IMR-90 (cell line): Measurements from ENCODE around the gene CFAP58. TPM values are rescaled to one million over a fixed set of nuclear protein-coding genes. Genes with fewer than 3 reads are reported as not detected.
A peak's percentile ranks its signal among the peaks of the same experiment; 100 is the strongest.

Source experiments
- ATAC-seq: fragments of 200-7000 bp; cut with Tn5 transposase; 2 replicates; pipeline ENCODE4 v1.9.1; 2020; ENCODE audit warnings: low read depth, mild to moderate bottlenecking, moderate library complexity
- BruUV-seq: library from RNA; stranded (reverse); fragments of 400-500 nt; replicated peaks from 2 replicates; lab custom pipeline; 2021; lab: Mats Ljungman, UMichigan
- CTCF ChIA-PET: fragments of 300-600 bp; formaldehyde crosslinking; extraction: SDS; loops from one replicate; lab custom pipeline; 2021; ENCODE audit warnings: antibody characterized with exemption; lab: Yijun Ruan, JAX
- POLR2A ChIA-PET: fragments of 300-600 bp; sonication (Branson Sonifier 250); formaldehyde crosslinking; loops from one replicate; lab custom pipeline; 2022; ENCODE audit warnings: antibody characterized with exemption; ENCODE audit not compliant: unreplicated experiment; lab: Charles Lee
- DNase-seq: peaks from one replicate; pipeline ENCODE4 v3.0.0; 2013
- H2AFZ ChIP-seq: replicated peaks from 2 replicates; pipeline ENCODE3; 2013; ENCODE audit warnings: low read length, mild to moderate bottlenecking; ENCODE audit not compliant: poor library complexity
- H2AK5ac ChIP-seq: 2 replicates; pipeline ENCODE4 v1.6.1; 2013; ENCODE audit warnings: low read depth, low read length, inconsistent platforms
- H2AK9ac ChIP-seq: replicated peaks from 2 replicates; pipeline ENCODE3; 2013; ENCODE audit warnings: mild to moderate bottlenecking, low read depth, low read length, moderate library complexity; ENCODE audit not compliant: poor library complexity
- H2BK120ac ChIP-seq: 2 replicates; pipeline ENCODE4 v1.6.1; 2013; ENCODE audit warnings: low read depth, low read length, inconsistent platforms
- H2BK15ac ChIP-seq: 3 replicates; pipeline ENCODE4 v1.6.1; 2013; ENCODE audit warnings: low read depth, low read length, inconsistent platforms
- H2BK20ac ChIP-seq: 2 replicates; pipeline ENCODE4 v1.6.1; 2013; ENCODE audit warnings: low read depth, mild to moderate bottlenecking, inconsistent platforms, low read length, moderate library complexity
- H2BK5ac ChIP-seq: 2 replicates; pipeline ENCODE4 v1.6.1; 2013; ENCODE audit warnings: mild to moderate bottlenecking, low read depth, low read length, inconsistent platforms; ENCODE audit not compliant: poor library complexity, severe bottlenecking
- H3K14ac ChIP-seq: replicated peaks from 2 replicates; pipeline ENCODE4 v1.6.1; 2013; ENCODE audit warnings: low read depth, low read length, inconsistent platforms
- H3K18ac ChIP-seq: 2 replicates; pipeline ENCODE4 v1.6.1; 2013; ENCODE audit warnings: low read depth, low read length, control low read depth
- H3K23ac ChIP-seq: 2 replicates; pipeline ENCODE4 v1.6.1; 2013; ENCODE audit warnings: low read depth, low read length, inconsistent platforms
- H3K27ac ChIP-seq: 2 replicates; pipeline ENCODE4 v1.5.1; 2013; ENCODE audit warnings: mild to moderate bottlenecking, control low read depth, low read length; ENCODE audit not compliant: insufficient read depth
- H3K27me3 ChIP-seq: 2 replicates; pipeline ENCODE4 v1.6.1; 2013; ENCODE audit warnings: low read length; ENCODE audit not compliant: control insufficient read depth, insufficient read depth
- H3K36me3 ChIP-seq: 2 replicates; pipeline ENCODE4 v1.6.1; 2013; ENCODE audit warnings: low read length, mixed read lengths; ENCODE audit not compliant: control insufficient read depth, insufficient read depth
- H3K4ac ChIP-seq: 2 replicates; pipeline ENCODE4 v1.6.1; 2013; ENCODE audit warnings: low read depth, low read length, inconsistent platforms
- H3K4me1 ChIP-seq: 2 replicates; pipeline ENCODE4 v1.6.1; 2013; ENCODE audit warnings: low read length, mixed read lengths; ENCODE audit not compliant: control insufficient read depth, insufficient read depth
- H3K4me2 ChIP-seq: 2 replicates; pipeline ENCODE4 v1.6.1; 2013; ENCODE audit warnings: low read depth, mild to moderate bottlenecking, control low read depth, low read length, moderate library complexity
- H3K4me3 ChIP-seq: 2 replicates; pipeline ENCODE4 v1.5.1; 2013; ENCODE audit warnings: low read depth, mild to moderate bottlenecking, control low read depth, low read length, moderate library complexity; ENCODE audit not compliant: insufficient read depth
- H3K56ac ChIP-seq: 2 replicates; pipeline ENCODE4 v1.6.1; 2013; ENCODE audit warnings: low read length, inconsistent platforms; ENCODE audit not compliant: insufficient read depth; ENCODE audit errors: extremely low read depth
- H3K79me1 ChIP-seq, 2 experiments: 2 replicates each; pipeline ENCODE4 v1.6.1; 2013; ENCODE audit warnings: low read length in 2 of 2, inconsistent platforms in 1 of 2, low read depth in 1 of 2
- H3K9ac ChIP-seq: 2 replicates; pipeline ENCODE4 v1.6.1; 2013; ENCODE audit warnings: low read depth, low read length, control low read depth
- H3K9me1 ChIP-seq: 2 replicates; pipeline ENCODE4 v1.6.1; 2013; ENCODE audit warnings: low read length, inconsistent platforms; ENCODE audit not compliant: insufficient read depth
- H3K9me3 ChIP-seq: 2 replicates; pipeline ENCODE4 v1.6.1; 2013; ENCODE audit warnings: low read length; ENCODE audit not compliant: control insufficient read depth, insufficient read depth
- H4K20me1 ChIP-seq: 2 replicates; pipeline ENCODE4 v1.6.1; 2013; ENCODE audit warnings: low read length, inconsistent platforms; ENCODE audit not compliant: insufficient read depth
- H4K5ac ChIP-seq: 2 replicates; pipeline ENCODE4 v1.6.1; 2013; ENCODE audit warnings: mild to moderate bottlenecking, low read depth, low read length, control low read depth
- H4K8ac ChIP-seq, 2 experiments: 2 replicates each; pipeline ENCODE4 v1.6.1; 2013; ENCODE audit warnings: low read depth in 2 of 2, low read length in 2 of 2, control low read depth in 1 of 2, inconsistent platforms in 1 of 2
- H4K91ac ChIP-seq: 2 replicates; pipeline ENCODE4 v1.6.1; 2013; ENCODE audit warnings: low read depth, low read length, inconsistent platforms; ENCODE audit not compliant: insufficient read depth
- BHLHE40 ChIP-seq: fragments of 150-350 bp; IDR thresholded peaks from 2 replicates; pipeline ENCODE4 v1.6.1; 2016; ENCODE audit warnings: mild to moderate bottlenecking, low read depth, low read length
- CEBPB ChIP-seq: IDR thresholded peaks from 2 replicates; pipeline ENCODE4 v1.6.1; 2012; ENCODE audit warnings: low read depth, low read length, improper control_type of control experiment
- CHD1 ChIP-seq: IDR thresholded peaks from 2 replicates; pipeline ENCODE4 v1.6.1; 2012; ENCODE audit warnings: low read depth, low read length, improper control_type of control experiment
- ELK1 ChIP-seq: fragments of 150-350 bp; IDR thresholded peaks from 2 replicates; pipeline ENCODE4 v1.6.1; 2016; ENCODE audit warnings: low read depth, mild to moderate bottlenecking, low read length, moderate library complexity, borderline replicate concordance
- MAZ ChIP-seq: IDR thresholded peaks from 2 replicates; pipeline ENCODE4 v1.6.1; 2012; ENCODE audit warnings: low read depth, mild to moderate bottlenecking, low read length, improper control_type of control experiment, moderate library complexity, borderline replicate concordance
- NFE2L2 ChIP-seq: fragments of 150-350 bp; IDR thresholded peaks from 2 replicates; pipeline ENCODE4 v1.6.1; 2016; ENCODE audit warnings: low read depth, mild to moderate bottlenecking, low read length
- POLR2A ChIP-seq: IDR thresholded peaks from 2 replicates; pipeline ENCODE4 v1.6.1; 2012; ENCODE audit warnings: mild to moderate bottlenecking, low read depth, low read length
- RAD21 ChIP-seq: IDR thresholded peaks from 2 replicates; pipeline ENCODE4 v1.6.1; 2012; ENCODE audit warnings: low read length, improper control_type of control experiment
- RCOR1 ChIP-seq: IDR thresholded peaks from 2 replicates; pipeline ENCODE4 v1.6.1; 2012; ENCODE audit warnings: mild to moderate bottlenecking, low read length, improper control_type of control experiment; ENCODE audit not compliant: insufficient replicate concordance
- RFX5 ChIP-seq: IDR thresholded peaks from 2 replicates; pipeline ENCODE4 v1.8.0; 2012; ENCODE audit warnings: low read depth, mild to moderate bottlenecking, low read length, moderate library complexity
- USF2 ChIP-seq: fragments of 150-350 bp; IDR thresholded peaks from 2 replicates; pipeline ENCODE4 v1.6.1; 2017; ENCODE audit warnings: mild to moderate bottlenecking, antibody characterized with exemption, low read length, low read depth
- WGBS, 2 experiments: methylation state at CpG; one replicate each; pipeline versions ENCODE4 v1.1.5 to v1.1.7; 2013; ENCODE audit warnings: missing lambda C conversion rate in 2 of 2; ENCODE audit not compliant: insufficient read length in 1 of 2; ENCODE audit errors: extremely low coverage in 2 of 2; 5-methylcytosine and 5-hydroxymethylcytosine counted together
- dilution Hi-C: fragments of 300-500 bp; cut with HindIII; formaldehyde crosslinking; loops from one replicate; pipeline ENCODE4 v1.14.3; 2018; ENCODE audit warnings: low sequenced_read_pairs; ENCODE audit not compliant: unreplicated experiment
- in situ Hi-C: fragments of 300-500 bp; cut with MboI; formaldehyde crosslinking; loops from 3 replicates; pipeline ENCODE4 v1.14.3; 2019; ENCODE audit warnings: low sequenced_read_pairs, inconsistent platforms, mixed read lengths
- intact Hi-C: fragments of 100-400 bp; cut with micrococcal nuclease; formaldehyde crosslinking; loops from 2 replicates; pipeline ENCODE4 v1.10.0; 2022
- polyA plus RNA-seq, 3 experiments: library from polyadenylated mRNA; depleted of rRNA; stranded (reverse); fragments of >200 nt; gene quantifications; 2 replicates each; pipeline ENCODE4 v1.2.3, GENCODE V29; 2012; ENCODE audit warnings: low replicate concordance in 1 of 3
- total RNA-seq: library from RNA; depleted of rRNA; stranded (reverse); fragments of >200 nt; gene quantifications from 2 replicates; pipeline ENCODE4 v1.2.3, GENCODE V29; 2012

The CFAP58 gene
- total and polyA plus RNA-seq, 2 of the 4 experiments (the other 2 are of a cell fraction), result 0.36 to 0.72 TPM

- Histone ChIP-seq H4K91ac (no peak overlapping the region), H2AK5ac (no peak overlapping the region), H2BK120ac (no peak overlapping the region), H3K56ac (no peak overlapping the region), H4K5ac (no peak overlapping the region), H4K20me1 (no peaks in the 10 kb centered on the region), H3K23ac (no peak overlapping the region), H2AK9ac (no peak overlapping the region), H2BK20ac (no peak overlapping the region), H3K4me1 (no peaks in the 10 kb centered on the region), H3K4ac (no peak overlapping the region), H4K8ac (no peak overlapping the region), H3K36me3 (no peaks in the 10 kb centered on the region), H3K27me3 (no peaks in the 10 kb centered on the region), H3K14ac (no peak overlapping the region), H3K27ac (no peak overlapping the region), H3K9me3 (no peaks in the 10 kb centered on the region), H3K79me1 (no peaks in the 10 kb centered on the region), H3K9me1 (no peaks in the 10 kb centered on the region), H3K18ac (no peak overlapping the region), H2AFZ (no peak overlapping the region), H3K4me3 (no peak overlapping the region), H2BK5ac (no peak overlapping the region), H3K9ac (no peak overlapping the region), H2BK15ac (no peak overlapping the region), H3K4me2 (no peak overlapping the region)
- DNase-seq (peak; percentile 7), ATAC-seq (no peak)
- POLR2A ChIA-PET, result no interaction called here
- intact Hi-C loops, result no loop called here
- TF ChIP-seq NFE2L2 (no peak), RFX5 (no peak), MAZ (no peak), ELK1 (no peak), RAD21 (no peak), BHLHE40 (no peak), USF2 (no peak), CEBPB (no peak), CHD1 (no peak), RCOR1 (no peak), POLR2A (no peak)
- CTCF ChIA-PET, result no interaction called here
- in situ Hi-C loops, result no loop called here
- dilution Hi-C loops, result no loop called here
- no CpG with 5 or more reads among the region's 1 CpG for WGBS, 2 experiments
- BruUV-seq, result no TSS peak
Observed at GRCh38 chr10:104472505-104472904, 118.9 kb downstream of the CFAP58 start.
